ENCODE results near the gene RAB40C.

The RAB40C gene

GRCh38 chr16:628321-629061 lies 38.6 kb downstream of the RAB40C start:
- in situ Hi-C loops (cut with MboI; ENCODE audit: low sequenced_read_pairs): no loop called here

GRCh38 chr16:629185-629832 lies 39.4 kb downstream of the RAB40C start:
- in situ Hi-C loops (cut with MboI; ENCODE audit: low sequenced_read_pairs): no loop called here

GRCh38 chr16:629833-630248 lies 40.0 kb downstream of the RAB40C start:
- in situ Hi-C loops (cut with MboI; ENCODE audit: low sequenced_read_pairs): no loop called here

GRCh38 chr16:630249-630814 lies 40.5 kb downstream of the RAB40C start:
- in situ Hi-C loops (cut with MboI; ENCODE audit: low sequenced_read_pairs): no loop called here

GRCh38 chr16:630815-631405 lies 41.0 kb downstream of the RAB40C start, which contains the start of gene WFIKKN1:
Gene WFIKKN1, plus strand, starts transcription at chr16:630985. Its CDS starts 269 bp downstream, at chr16:631254.
- in situ Hi-C loops (cut with MboI; ENCODE audit: low sequenced_read_pairs): no loop called here

- in situ Hi-C loops (cut with MboI; ENCODE audit: low sequenced_read_pairs): no loop called here
Observed at GRCh38 chr16:631808-632358, 42.0 kb downstream of the RAB40C start.

- in situ Hi-C loops (cut with MboI; ENCODE audit: low sequenced_read_pairs): no loop called here
Observed at GRCh38 chr16:632486-633335, 42.8 kb downstream of the RAB40C start.

GRCh38 chr16:633336-634050 lies 43.6 kb downstream of the RAB40C start:
- in situ Hi-C loops (cut with MboI; ENCODE audit: low sequenced_read_pairs): no loop called here

- in situ Hi-C loops (cut with MboI; ENCODE audit: low sequenced_read_pairs): no loop called here
Observed at GRCh38 chr16:634051-634670, 44.3 kb downstream of the RAB40C start.

- in situ Hi-C loops (cut with MboI; ENCODE audit: low sequenced_read_pairs): no loop called here
Observed at GRCh38 chr16:634996-635395, 45.1 kb downstream of the RAB40C start.

- in situ Hi-C loops (cut with MboI; ENCODE audit: low sequenced_read_pairs): no loop called here
Observed at GRCh38 chr16:635573-636205, 45.8 kb downstream of the RAB40C start.

GRCh38 chr16:636206-637080 lies 46.6 kb downstream of the RAB40C start, which contains the start of gene METTL26:
Gene METTL26, minus strand, starts transcription at chr16:636305. Its CDS starts 15 bp downstream, at chr16:636290.
- in situ Hi-C loops (cut with MboI; ENCODE audit: low sequenced_read_pairs): no loop called here

GRCh38 chr16:637081-638018 lies 47.5 kb downstream of the RAB40C start:
- in situ Hi-C loops (cut with MboI; ENCODE audit: low sequenced_read_pairs): no loop called here

- in situ Hi-C loops (cut with MboI; ENCODE audit: low sequenced_read_pairs): no loop called here
Observed at GRCh38 chr16:638034-638543, 48.2 kb downstream of the RAB40C start.

GRCh38 chr16:638836-639235 lies 49.0 kb downstream of the RAB40C start:
- in situ Hi-C loops (cut with MboI; ENCODE audit: low sequenced_read_pairs): no loop called here

GRCh38 chr16:640614-641013 lies 50.7 kb downstream of the RAB40C start:
- in situ Hi-C loops (cut with MboI; ENCODE audit: low sequenced_read_pairs): no loop called here
